ENCODE results near the gene RHOF.
A peak's percentile ranks its signal among the peaks of the same experiment; 100 is the strongest.
"Not testable (repeated sequence)": the region's sequence is repeated elsewhere in the genome, so short reads cannot be mapped to it uniquely, and the experiment has no call there.

Gene RHOF

GRCh38 chr12:121769831-121770301, 23.6 kb downstream of the RHOF start:
- H3K9me3 ChIP-seq (ENCODE audit: control insufficient read depth, low read length) = no peaks in the 10 kb centered on the region
- H3K36me3 ChIP-seq (ENCODE audit: control insufficient read depth, insufficient read depth, low read length) = no peaks in the 10 kb centered on the region
- H3K27me3 ChIP-seq (ENCODE audit: control insufficient read depth, insufficient read depth, low read length, poor library complexity, severe bottlenecking) = no peaks in the 10 kb centered on the region
- 93 to 94% methylated on average over 11 of the region's 11 CpGs for WGBS, 2 experiments
- no peak overlapping the region for H3K27ac ChIP-seq (ENCODE audit: insufficient read depth, low read depth, low read length, poor library complexity, severe bottlenecking)
- peaks cover 12% of the 10 kb centered on the region for H3K4me1 ChIP-seq (ENCODE audit: control insufficient read depth, insufficient read depth, low read length)
- H3K4me3 ChIP-seq (ENCODE audit: insufficient read depth, low read depth, low read length) = no peak overlapping the region

- Histone ChIP-seq H3K27me3 (ENCODE audit: control insufficient read depth, insufficient read depth, low read length, poor library complexity, severe bottlenecking) (no peaks in the 10 kb centered on the region), H3K4me1 (ENCODE audit: control insufficient read depth, insufficient read depth, low read length) (peaks cover 8% of the 10 kb centered on the region), H3K27ac (ENCODE audit: insufficient read depth, low read depth, low read length, poor library complexity, severe bottlenecking) (no peak overlapping the region), H3K9me3 (ENCODE audit: control insufficient read depth, low read length) (no peaks in the 10 kb centered on the region), H3K4me3 (ENCODE audit: insufficient read depth, low read depth, low read length) (no peak overlapping the region), H3K36me3 (ENCODE audit: control insufficient read depth, insufficient read depth, low read length) (no peaks in the 10 kb centered on the region)
- WGBS, 2 experiments = 90% methylated on average over 9 of the region's 9 CpGs
Measured at GRCh38 chr12:121769297-121769830, 24.1 kb downstream of the RHOF start.

GRCh38 chr12:121767525-121768016, 25.9 kb downstream of the RHOF start:
- Histone ChIP-seq H3K9me3 (ENCODE audit: control insufficient read depth, low read length) (no peaks in the 10 kb centered on the region), H3K4me1 (ENCODE audit: control insufficient read depth, insufficient read depth, low read length) (peaks cover 8% of the 10 kb centered on the region), H3K27me3 (ENCODE audit: control insufficient read depth, insufficient read depth, low read length, poor library complexity, severe bottlenecking) (no peaks in the 10 kb centered on the region), H3K36me3 (ENCODE audit: control insufficient read depth, insufficient read depth, low read length) (no peaks in the 10 kb centered on the region), H3K4me3 (ENCODE audit: insufficient read depth, low read depth, low read length) (no peak overlapping the region), H3K27ac (ENCODE audit: insufficient read depth, low read depth, low read length, poor library complexity, severe bottlenecking) (peak overlapping the region; percentile 18)
- WGBS, 2 experiments = 93% methylated on average over 10 of the region's 10 CpGs

- H3K4me1 ChIP-seq (ENCODE audit: control insufficient read depth, insufficient read depth, low read length) = peaks cover 8% of the 10 kb centered on the region
- H3K36me3 ChIP-seq (ENCODE audit: control insufficient read depth, insufficient read depth, low read length) = no peaks in the 10 kb centered on the region
- no peaks in the 10 kb centered on the region for H3K27me3 ChIP-seq (ENCODE audit: control insufficient read depth, insufficient read depth, low read length, poor library complexity, severe bottlenecking)
- 92 to 96% methylated on average over 5 of the region's 5 CpGs for WGBS, 2 experiments
- no peaks in the 10 kb centered on the region for H3K9me3 ChIP-seq (ENCODE audit: control insufficient read depth, low read length)
- H3K27ac ChIP-seq (ENCODE audit: insufficient read depth, low read depth, low read length, poor library complexity, severe bottlenecking) = no peak overlapping the region
- no peak overlapping the region for H3K4me3 ChIP-seq (ENCODE audit: insufficient read depth, low read depth, low read length)
Measured at GRCh38 chr12:121766290-121767039, 27.0 kb downstream of the RHOF start.

- Histone ChIP-seq H3K4me1 (ENCODE audit: control insufficient read depth, insufficient read depth, low read length) (peaks cover 6% of the 10 kb centered on the region), H3K4me3 (ENCODE audit: insufficient read depth, low read depth, low read length) (no peak overlapping the region), H3K9me3 (ENCODE audit: control insufficient read depth, low read length) (no peaks in the 10 kb centered on the region), H3K27ac (ENCODE audit: insufficient read depth, low read depth, low read length, poor library complexity, severe bottlenecking) (no peak overlapping the region), H3K36me3 (ENCODE audit: control insufficient read depth, insufficient read depth, low read length) (no peaks in the 10 kb centered on the region), H3K27me3 (ENCODE audit: control insufficient read depth, insufficient read depth, low read length, poor library complexity, severe bottlenecking) (no peaks in the 10 kb centered on the region)
- WGBS, 2 experiments = 78 to 81% methylated on average over 5 of the region's 5 CpGs
Measured at GRCh38 chr12:121765573-121765972, 27.9 kb downstream of the RHOF start.

- Histone ChIP-seq H3K9me3 (ENCODE audit: control insufficient read depth, low read length) (no peaks in the 10 kb centered on the region), H3K36me3 (ENCODE audit: control insufficient read depth, insufficient read depth, low read length) (no peaks in the 10 kb centered on the region), H3K27me3 (ENCODE audit: control insufficient read depth, insufficient read depth, low read length, poor library complexity, severe bottlenecking) (no peaks in the 10 kb centered on the region), H3K4me1 (ENCODE audit: control insufficient read depth, insufficient read depth, low read length) (no peaks in the 10 kb centered on the region), H3K4me3 (ENCODE audit: insufficient read depth, low read depth, low read length) (no peak overlapping the region), H3K27ac (ENCODE audit: insufficient read depth, low read depth, low read length, poor library complexity, severe bottlenecking) (no peak overlapping the region)
- WGBS, 2 experiments = 97 to 99% methylated on average over 3 of the region's 3 CpGs
Measured at GRCh38 chr12:121764808-121765207, 28.7 kb downstream of the RHOF start.

- no peak overlapping the region for H3K27ac ChIP-seq (ENCODE audit: insufficient read depth, low read depth, low read length, poor library complexity, severe bottlenecking)
Measured at GRCh38 chr12:121762269-121762668, 31.2 kb downstream of the RHOF start.

GRCh38 chr12:121758536-121758935, 35.0 kb downstream of the RHOF start:
- 96 to 97% methylated on average over 22 of the region's 22 CpGs for WGBS, 2 experiments
- not testable (repeated sequence) for H3K4me3 ChIP-seq (ENCODE audit: insufficient read depth, low read depth, low read length); H3K36me3 ChIP-seq (ENCODE audit: control insufficient read depth, insufficient read depth, low read length); H3K27ac ChIP-seq (ENCODE audit: insufficient read depth, low read depth, low read length, poor library complexity, severe bottlenecking); H3K4me1 ChIP-seq (ENCODE audit: control insufficient read depth, insufficient read depth, low read length); H3K27me3 ChIP-seq (ENCODE audit: control insufficient read depth, insufficient read depth, low read length, poor library complexity, severe bottlenecking); H3K9me3 ChIP-seq (ENCODE audit: control insufficient read depth, low read length)

More at GRCh38 chr12:121762269-121762668, 31.2 kb downstream of the RHOF start:
- H3K9me3 ChIP-seq (ENCODE audit: control insufficient read depth, low read length) = no peaks in the 10 kb centered on the region
- H3K27me3 ChIP-seq (ENCODE audit: control insufficient read depth, insufficient read depth, low read length, poor library complexity, severe bottlenecking) = no peaks in the 10 kb centered on the region
- WGBS, 2 experiments = 91% methylated on average over 6 of the region's 6 CpGs
- no peak overlapping the region for H3K4me3 ChIP-seq (ENCODE audit: insufficient read depth, low read depth, low read length)
- H3K36me3 ChIP-seq (ENCODE audit: control insufficient read depth, insufficient read depth, low read length) = no peaks in the 10 kb centered on the region
- no peaks in the 10 kb centered on the region for H3K4me1 ChIP-seq (ENCODE audit: control insufficient read depth, insufficient read depth, low read length)

- 94 to 97% methylated on average over 3 of the region's 3 CpGs for WGBS, 2 experiments
- Histone ChIP-seq H3K36me3 (ENCODE audit: control insufficient read depth, insufficient read depth, low read length) (no peaks in the 10 kb centered on the region), H3K9me3 (ENCODE audit: control insufficient read depth, low read length) (no peaks in the 10 kb centered on the region), H3K27ac (ENCODE audit: insufficient read depth, low read depth, low read length, poor library complexity, severe bottlenecking) (no peak overlapping the region), H3K27me3 (ENCODE audit: control insufficient read depth, insufficient read depth, low read length, poor library complexity, severe bottlenecking) (no peaks in the 10 kb centered on the region), H3K4me3 (ENCODE audit: insufficient read depth, low read depth, low read length) (no peak overlapping the region), H3K4me1 (ENCODE audit: control insufficient read depth, insufficient read depth, low read length) (no peaks in the 10 kb centered on the region)
Measured at GRCh38 chr12:121755591-121755990, 37.9 kb downstream of the RHOF start.

- H3K4me3 ChIP-seq (ENCODE audit: insufficient read depth, low read depth, low read length) = no peak overlapping the region
- no peak overlapping the region for H3K27ac ChIP-seq (ENCODE audit: insufficient read depth, low read depth, low read length, poor library complexity, severe bottlenecking)
- H3K4me1 ChIP-seq (ENCODE audit: control insufficient read depth, insufficient read depth, low read length) = no peaks in the 10 kb centered on the region
- 94 to 95% methylated on average over 11 of the region's 11 CpGs for WGBS, 2 experiments
- no peaks in the 10 kb centered on the region for H3K36me3 ChIP-seq (ENCODE audit: control insufficient read depth, insufficient read depth, low read length)
- H3K9me3 ChIP-seq (ENCODE audit: control insufficient read depth, low read length) = no peaks in the 10 kb centered on the region
- H3K27me3 ChIP-seq (ENCODE audit: control insufficient read depth, insufficient read depth, low read length, poor library complexity, severe bottlenecking) = no peaks in the 10 kb centered on the region
Measured at GRCh38 chr12:121754836-121755235, 38.7 kb downstream of the RHOF start.

Data from ectodermal cell (in vitro differentiated cells).